ENCODE results near the gene LAMA2. TPM values are rescaled to one million over a fixed set of nuclear protein-coding genes. Genes with fewer than 3 reads are reported as not detected.

LAMA2 gene
- total and polyA plus RNA-seq, 2 experiments from 2014 or later = 0.91 to 6.4 TPM

DNA sequence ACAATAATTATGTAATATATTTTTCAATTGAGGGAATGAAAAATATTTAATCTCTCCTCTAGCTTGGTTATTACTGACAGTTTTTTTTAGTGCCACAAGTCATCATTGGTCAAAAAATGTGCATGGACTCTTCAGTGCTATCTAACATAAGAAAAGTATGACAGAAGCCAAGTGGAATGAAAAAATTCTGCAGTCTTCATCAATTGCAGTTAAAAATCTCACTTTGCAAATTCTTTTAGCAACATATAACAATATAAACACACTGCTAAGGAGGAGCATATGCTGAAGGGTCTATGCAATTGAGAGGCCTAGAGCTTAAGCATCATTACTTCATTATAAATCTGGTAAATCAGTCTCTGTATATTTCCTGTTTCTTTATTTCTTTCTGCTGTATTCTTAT lies 652.0 kb downstream of the LAMA2 start:
- no peaks in the 10 kb centered on the region for H3K27me3 Mint-ChIP-seq (ENCODE audit: insufficient read depth, low read depth, poor library complexity)
- H3K27ac Mint-ChIP-seq = no peak overlapping the region
- Histone ChIP-seq H3K79me2 (replicated peaks; ENCODE audit: insufficient read depth) (no peaks in the 10 kb centered on the region), H3K4me1 (ENCODE audit: insufficient read depth) (no peaks in the 10 kb centered on the region), H3K4me2 (no peak overlapping the region), H3F3A (replicated peaks; ENCODE audit: low read depth) (no peaks in the 10 kb centered on the region), H3K9me2 (ENCODE audit: insufficient read depth) (no peaks in the 10 kb centered on the region), H3K27ac (ENCODE audit: low read depth) (no peak overlapping the region), H4K20me1 (replicated peaks; ENCODE audit: insufficient read depth) (no peaks in the 10 kb centered on the region), H3K36me3 (ENCODE audit: insufficient read depth) (no peaks in the 10 kb centered on the region), H3K4me3 (no peak overlapping the region), H3K27me3 (ENCODE audit: insufficient read depth) (no peaks in the 10 kb centered on the region), H2AFZ (no peak overlapping the region)
- DNase-seq (ENCODE audit: low spot score) (no peak), ATAC-seq (no peak)
- no peaks in the 10 kb centered on the region for H3K36me3 Mint-ChIP-seq (ENCODE audit: low read depth)
- H3K9me3 Mint-ChIP-seq = no peaks in the 10 kb centered on the region
- H3K4me3 Mint-ChIP-seq = no peak overlapping the region
- peaks cover 3% of the 10 kb centered on the region; the same call in 2 of the 3 replicates for H3K4me1 Mint-ChIP-seq
- TF ChIP-seq, protein P1, sequence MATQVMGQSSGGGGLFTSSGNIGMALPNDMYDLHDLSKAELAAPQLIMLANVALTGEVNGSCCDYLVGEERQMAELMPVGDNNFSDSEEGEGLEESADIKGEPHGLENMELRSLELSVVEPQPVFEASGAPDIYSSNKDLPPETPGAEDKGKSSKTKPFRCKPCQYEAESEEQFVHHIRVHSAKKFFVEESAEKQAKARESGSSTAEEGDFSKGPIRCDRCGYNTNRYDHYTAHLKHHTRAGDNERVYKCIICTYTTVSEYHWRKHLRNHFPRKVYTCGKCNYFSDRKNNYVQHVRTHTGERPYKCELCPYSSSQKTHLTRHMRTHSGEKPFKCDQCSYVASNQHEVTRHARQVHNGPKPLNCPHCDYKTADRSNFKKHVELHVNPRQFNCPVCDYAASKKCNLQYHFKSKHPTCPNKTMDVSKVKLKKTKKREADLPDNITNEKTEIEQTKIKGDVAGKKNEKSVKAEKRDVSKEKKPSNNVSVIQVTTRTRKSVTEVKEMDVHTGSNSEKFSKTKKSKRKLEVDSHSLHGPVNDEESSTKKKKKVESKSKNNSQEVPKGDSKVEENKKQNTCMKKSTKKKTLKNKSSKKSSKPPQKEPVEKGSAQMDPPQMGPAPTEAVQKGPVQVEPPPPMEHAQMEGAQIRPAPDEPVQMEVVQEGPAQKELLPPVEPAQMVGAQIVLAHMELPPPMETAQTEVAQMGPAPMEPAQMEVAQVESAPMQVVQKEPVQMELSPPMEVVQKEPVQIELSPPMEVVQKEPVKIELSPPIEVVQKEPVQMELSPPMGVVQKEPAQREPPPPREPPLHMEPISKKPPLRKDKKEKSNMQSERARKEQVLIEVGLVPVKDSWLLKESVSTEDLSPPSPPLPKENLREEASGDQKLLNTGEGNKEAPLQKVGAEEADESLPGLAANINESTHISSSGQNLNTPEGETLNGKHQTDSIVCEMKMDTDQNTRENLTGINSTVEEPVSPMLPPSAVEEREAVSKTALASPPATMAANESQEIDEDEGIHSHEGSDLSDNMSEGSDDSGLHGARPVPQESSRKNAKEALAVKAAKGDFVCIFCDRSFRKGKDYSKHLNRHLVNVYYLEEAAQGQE (IDR thresholded peaks at IDR 0.05; ENCODE audit: unreplicated experiment) = no peak
- TF ChIP-seq, protein P2, sequence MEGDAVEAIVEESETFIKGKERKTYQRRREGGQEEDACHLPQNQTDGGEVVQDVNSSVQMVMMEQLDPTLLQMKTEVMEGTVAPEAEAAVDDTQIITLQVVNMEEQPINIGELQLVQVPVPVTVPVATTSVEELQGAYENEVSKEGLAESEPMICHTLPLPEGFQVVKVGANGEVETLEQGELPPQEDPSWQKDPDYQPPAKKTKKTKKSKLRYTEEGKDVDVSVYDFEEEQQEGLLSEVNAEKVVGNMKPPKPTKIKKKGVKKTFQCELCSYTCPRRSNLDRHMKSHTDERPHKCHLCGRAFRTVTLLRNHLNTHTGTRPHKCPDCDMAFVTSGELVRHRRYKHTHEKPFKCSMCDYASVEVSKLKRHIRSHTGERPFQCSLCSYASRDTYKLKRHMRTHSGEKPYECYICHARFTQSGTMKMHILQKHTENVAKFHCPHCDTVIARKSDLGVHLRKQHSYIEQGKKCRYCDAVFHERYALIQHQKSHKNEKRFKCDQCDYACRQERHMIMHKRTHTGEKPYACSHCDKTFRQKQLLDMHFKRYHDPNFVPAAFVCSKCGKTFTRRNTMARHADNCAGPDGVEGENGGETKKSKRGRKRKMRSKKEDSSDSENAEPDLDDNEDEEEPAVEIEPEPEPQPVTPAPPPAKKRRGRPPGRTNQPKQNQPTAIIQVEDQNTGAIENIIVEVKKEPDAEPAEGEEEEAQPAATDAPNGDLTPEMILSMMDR (conservative IDR thresholded peaks at IDR 0.05; ENCODE audit: low read depth in 2 of 2) = no peak

DNA sequence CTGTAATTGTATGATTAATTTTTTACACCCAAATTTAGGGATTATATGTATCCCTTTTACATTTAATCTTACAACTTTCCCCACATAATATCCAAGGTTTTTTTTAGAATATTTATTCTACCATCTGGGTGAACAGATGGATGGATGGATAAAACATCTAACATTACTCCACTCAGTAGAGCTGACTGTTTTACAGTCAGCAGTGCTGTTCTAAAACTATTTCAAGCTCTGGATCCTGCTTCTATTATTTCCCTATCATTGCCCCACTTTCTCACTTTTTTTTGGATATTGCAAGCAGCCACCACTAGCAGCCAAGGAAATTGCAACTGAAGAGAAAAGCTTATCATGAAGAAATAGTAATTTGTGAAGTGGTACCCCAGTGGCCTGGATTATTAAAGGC lies 653.3 kb downstream of the LAMA2 start:
- H3K27ac Mint-ChIP-seq = no peak overlapping the region
- H3K36me3 Mint-ChIP-seq (ENCODE audit: low read depth) = no peaks in the 10 kb centered on the region
- H3K4me2 ChIP-seq = no peak overlapping the region
- ATAC-seq (no peak), DNase-seq (ENCODE audit: low spot score) (no peak)
- H4K20me1 ChIP-seq (replicated peaks; ENCODE audit: insufficient read depth) = no peaks in the 10 kb centered on the region
- no peak overlapping the region for H3K4me3 ChIP-seq
- no peaks in the 10 kb centered on the region for H3K4me1 ChIP-seq (ENCODE audit: insufficient read depth)
- H3K79me2 ChIP-seq (replicated peaks; ENCODE audit: insufficient read depth) = no peaks in the 10 kb centered on the region
- no peaks in the 10 kb centered on the region for H3K36me3 ChIP-seq (ENCODE audit: insufficient read depth)
- no peak for TF ChIP-seq EZH2 (IDR thresholded peaks at IDR 0.05; ENCODE audit: low read depth, unreplicated experiment)
- no peak for TF ChIP-seq ETS1 (IDR thresholded peaks at IDR 0.05)
- no peak for TF ChIP-seq POLR2AphosphoS5 (IDR thresholded peaks at IDR 0.05; ENCODE audit: low read depth)
- no peak for TF ChIP-seq NANOG (IDR thresholded peaks at IDR 0.05; ENCODE audit: borderline replicate concordance)
- no peak for TF ChIP-seq ZNF114 (CRISPR knock-in tag; IDR thresholded peaks at IDR 0.05)
- TF ChIP-seq, protein P2 (conservative IDR thresholded peaks at IDR 0.05; ENCODE audit: low read depth in 2 of 2) = no peak
- no peak for TF ChIP-seq EZH2phosphoT487 (IDR thresholded peaks at IDR 0.05; ENCODE audit: unreplicated experiment)
- TF ChIP-seq, protein P1 (IDR thresholded peaks at IDR 0.05; ENCODE audit: unreplicated experiment) = no peak
- TF ChIP-seq ZNF331 (CRISPR knock-in tag; IDR thresholded peaks at IDR 0.05; ENCODE audit: low read depth) = no peak
- 0 out of 2 replicates have a peak overlapping the region, but pooled peaks have one; percentile 60 for H2AFZ ChIP-seq
- H3K27ac ChIP-seq (ENCODE audit: low read depth) = no peak overlapping the region
- no peak overlapping the region for H3K4me3 Mint-ChIP-seq
- H3K4me1 Mint-ChIP-seq = peaks cover 3% of the 10 kb centered on the region; the same call in 2 of the 3 replicates
- no peaks in the 10 kb centered on the region for H3K9me3 Mint-ChIP-seq
- no peaks in the 10 kb centered on the region for H3F3A ChIP-seq (replicated peaks; ENCODE audit: low read depth)
- H3K9me2 ChIP-seq (ENCODE audit: insufficient read depth) = no peaks in the 10 kb centered on the region
- no peaks in the 10 kb centered on the region for H3K27me3 Mint-ChIP-seq (ENCODE audit: insufficient read depth, low read depth, poor library complexity)
- H3K27me3 ChIP-seq (ENCODE audit: insufficient read depth) = no peaks in the 10 kb centered on the region
